ENCODE measurements around the gene NUDT6. TPM values are rescaled to one million over a fixed set of nuclear protein-coding genes. Genes with fewer than 3 reads are reported as not detected.
"Not testable (repeated sequence)": the region's sequence is repeated elsewhere in the genome, so short reads cannot be mapped to it uniquely, and the experiment has no call there.

Gene NUDT6
- total RNA-seq, 1 donor from 2014 or later, result 9.3 TPM

DNA sequence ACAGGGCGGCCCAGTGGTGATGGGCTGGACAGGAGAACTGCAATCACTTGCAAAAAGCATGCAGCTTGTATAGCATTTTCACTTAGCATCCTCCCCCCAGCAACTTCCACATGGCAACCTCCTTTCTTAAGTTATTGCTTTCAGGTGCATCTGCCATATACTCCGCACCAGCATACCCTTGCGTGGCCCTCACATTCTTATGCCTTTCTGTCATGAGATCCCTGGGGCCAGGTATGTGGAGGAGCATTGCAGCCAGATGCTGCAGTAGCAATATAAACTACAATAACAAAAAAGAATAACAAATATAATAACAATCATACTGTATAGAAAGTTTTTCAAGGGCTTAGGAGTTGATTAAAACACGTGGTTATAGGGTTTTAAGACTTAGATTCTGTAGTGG, 26.3 kb upstream of the NUDT6 start:
- H3K36me3 Mint-ChIP-seq, result peaks cover 51% of the 10 kb centered on the region
- no peak overlapping the region for H3K27ac Mint-ChIP-seq
- H3K4me1 Mint-ChIP-seq, result no peaks in the 10 kb centered on the region
- DNase-seq (ENCODE audit: low spot score in 2 of 2, unreplicated experiment in 2 of 2), result no peak
- H3K27me3 Mint-ChIP-seq (ENCODE audit: low read depth), result no peaks in the 10 kb centered on the region
- H3K4me3 Mint-ChIP-seq, result no peak overlapping the region
- TF ChIP-seq, protein P1, sequence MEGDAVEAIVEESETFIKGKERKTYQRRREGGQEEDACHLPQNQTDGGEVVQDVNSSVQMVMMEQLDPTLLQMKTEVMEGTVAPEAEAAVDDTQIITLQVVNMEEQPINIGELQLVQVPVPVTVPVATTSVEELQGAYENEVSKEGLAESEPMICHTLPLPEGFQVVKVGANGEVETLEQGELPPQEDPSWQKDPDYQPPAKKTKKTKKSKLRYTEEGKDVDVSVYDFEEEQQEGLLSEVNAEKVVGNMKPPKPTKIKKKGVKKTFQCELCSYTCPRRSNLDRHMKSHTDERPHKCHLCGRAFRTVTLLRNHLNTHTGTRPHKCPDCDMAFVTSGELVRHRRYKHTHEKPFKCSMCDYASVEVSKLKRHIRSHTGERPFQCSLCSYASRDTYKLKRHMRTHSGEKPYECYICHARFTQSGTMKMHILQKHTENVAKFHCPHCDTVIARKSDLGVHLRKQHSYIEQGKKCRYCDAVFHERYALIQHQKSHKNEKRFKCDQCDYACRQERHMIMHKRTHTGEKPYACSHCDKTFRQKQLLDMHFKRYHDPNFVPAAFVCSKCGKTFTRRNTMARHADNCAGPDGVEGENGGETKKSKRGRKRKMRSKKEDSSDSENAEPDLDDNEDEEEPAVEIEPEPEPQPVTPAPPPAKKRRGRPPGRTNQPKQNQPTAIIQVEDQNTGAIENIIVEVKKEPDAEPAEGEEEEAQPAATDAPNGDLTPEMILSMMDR (IDR thresholded peaks at IDR 0.05; ENCODE audit: unreplicated experiment), result no peak
- peaks cover 12% of the 10 kb centered on the region for H3K9me3 Mint-ChIP-seq

DNA sequence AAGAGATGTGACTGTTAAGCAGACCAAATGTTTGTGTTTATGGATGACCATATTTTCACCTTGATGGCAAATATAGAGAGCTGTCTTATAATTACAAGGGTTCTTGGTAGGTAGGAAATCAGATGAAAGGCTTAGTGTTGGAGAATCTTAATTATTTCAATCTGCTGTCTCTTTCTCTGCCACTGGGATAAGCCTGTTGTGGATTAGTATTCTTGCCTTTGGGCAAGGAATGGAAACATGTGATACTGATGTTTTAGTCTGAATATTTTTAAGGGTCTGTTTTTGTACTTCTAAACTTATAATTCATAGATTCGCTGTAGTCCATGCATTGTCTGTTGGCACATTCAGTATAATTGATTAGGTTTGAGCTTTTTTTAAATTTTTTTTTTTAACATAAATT, 23.7 kb upstream of the NUDT6 start:
- DNase-seq (ENCODE audit: low spot score in 2 of 2, unreplicated experiment in 2 of 2), result no peak
- Mint-ChIP-seq H3K9me3 (peaks cover 16% of the 10 kb centered on the region), H3K4me1 (no peaks in the 10 kb centered on the region), H3K4me3 (no peak overlapping the region), H3K27me3 (ENCODE audit: low read depth) (no peaks in the 10 kb centered on the region), H3K27ac (no peak overlapping the region), H3K36me3 (peaks cover 49% of the 10 kb centered on the region)
- TF ChIP-seq, protein P1 (IDR thresholded peaks at IDR 0.05; ENCODE audit: unreplicated experiment), result no peak

DNA sequence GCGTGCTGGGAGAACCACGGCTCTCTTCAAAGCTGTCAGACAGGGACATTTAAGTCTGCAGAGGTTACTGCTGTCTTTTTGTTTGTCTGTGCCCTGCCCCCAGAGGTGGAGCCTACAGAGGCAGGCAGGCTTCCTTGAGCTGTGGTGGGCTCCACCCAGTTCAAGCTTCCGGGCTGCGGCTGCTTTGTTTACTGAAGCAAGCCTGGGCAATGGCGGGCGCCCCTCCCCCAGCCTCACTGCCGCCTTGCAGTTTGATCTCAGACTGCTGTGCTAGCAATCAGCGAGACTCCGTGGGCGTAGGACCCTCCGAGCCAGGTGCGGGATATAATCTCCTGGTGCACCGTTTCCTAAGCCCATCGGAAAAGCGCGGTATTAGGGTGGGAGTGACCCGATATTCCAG, 22.7 kb upstream of the NUDT6 start:
- not testable (repeated sequence) for H3K27me3 Mint-ChIP-seq (ENCODE audit: low read depth); H3K4me3 Mint-ChIP-seq; H3K4me1 Mint-ChIP-seq; DNase-seq (ENCODE audit: low spot score in 2 of 2, unreplicated experiment in 2 of 2); H3K27ac Mint-ChIP-seq
- H3K36me3 Mint-ChIP-seq, result peaks cover 45% of the 10 kb centered on the region
- peaks cover 16% of the 10 kb centered on the region for H3K9me3 Mint-ChIP-seq

DNA sequence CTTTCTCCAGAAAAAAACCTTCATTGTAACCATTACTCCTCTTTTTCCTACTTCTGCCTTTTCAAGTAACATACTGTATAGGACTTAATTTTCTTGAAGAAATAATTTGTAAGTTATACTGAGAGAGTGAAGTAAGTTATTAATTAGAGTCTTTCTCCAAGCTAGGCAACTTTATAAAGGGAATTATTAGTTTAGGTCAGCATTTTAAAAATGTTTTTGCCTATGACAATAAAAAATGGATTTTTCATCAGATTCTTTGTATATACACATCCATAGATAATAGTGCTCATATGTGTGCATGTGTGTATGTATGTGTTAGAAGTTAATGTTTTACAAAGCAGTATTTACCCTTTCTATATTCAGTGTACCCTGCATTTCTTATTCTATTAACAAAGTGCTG, 10.4 kb upstream of the NUDT6 start:
- no peak for DNase-seq (ENCODE audit: low spot score in 2 of 2, unreplicated experiment in 2 of 2)
- Mint-ChIP-seq H3K27ac (no peak overlapping the region), H3K4me1 (no peaks in the 10 kb centered on the region), H3K4me3 (no peak overlapping the region), H3K9me3 (no peaks in the 10 kb centered on the region), H3K27me3 (ENCODE audit: low read depth) (no peaks in the 10 kb centered on the region), H3K36me3 (peaks cover 15% of the 10 kb centered on the region)
- TF ChIP-seq, protein P1 (IDR thresholded peaks at IDR 0.05; ENCODE audit: unreplicated experiment), result no peak

DNA sequence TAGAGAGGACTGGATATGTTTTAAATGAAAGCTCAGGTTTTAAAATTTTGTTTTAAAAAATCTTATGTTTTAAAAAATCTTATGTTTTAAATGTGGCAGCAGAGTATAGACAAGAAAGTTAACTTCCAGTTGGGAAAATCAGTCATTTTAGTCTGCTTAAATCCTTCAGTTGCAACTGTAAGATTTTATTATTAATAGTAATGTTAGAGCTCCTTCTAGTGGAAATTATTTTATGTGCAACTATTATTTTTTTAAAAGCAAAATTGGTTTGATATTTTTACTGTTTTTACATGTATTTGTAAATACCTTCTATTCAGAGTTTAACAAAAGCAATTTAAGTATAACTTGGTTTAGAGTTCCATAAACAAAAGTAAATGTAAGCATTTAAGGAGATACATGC, 8.5 kb upstream of the NUDT6 start:
- Mint-ChIP-seq H3K4me3 (no peak overlapping the region), H3K27ac (no peak overlapping the region), H3K4me1 (no peaks in the 10 kb centered on the region), H3K36me3 (peaks cover 10% of the 10 kb centered on the region), H3K9me3 (no peaks in the 10 kb centered on the region), H3K27me3 (ENCODE audit: low read depth) (no peaks in the 10 kb centered on the region)
- TF ChIP-seq, protein P1 (IDR thresholded peaks at IDR 0.05; ENCODE audit: unreplicated experiment), result peak; percentile 76
- DNase-seq (ENCODE audit: low spot score in 2 of 2, unreplicated experiment in 2 of 2), result no peak

DNA sequence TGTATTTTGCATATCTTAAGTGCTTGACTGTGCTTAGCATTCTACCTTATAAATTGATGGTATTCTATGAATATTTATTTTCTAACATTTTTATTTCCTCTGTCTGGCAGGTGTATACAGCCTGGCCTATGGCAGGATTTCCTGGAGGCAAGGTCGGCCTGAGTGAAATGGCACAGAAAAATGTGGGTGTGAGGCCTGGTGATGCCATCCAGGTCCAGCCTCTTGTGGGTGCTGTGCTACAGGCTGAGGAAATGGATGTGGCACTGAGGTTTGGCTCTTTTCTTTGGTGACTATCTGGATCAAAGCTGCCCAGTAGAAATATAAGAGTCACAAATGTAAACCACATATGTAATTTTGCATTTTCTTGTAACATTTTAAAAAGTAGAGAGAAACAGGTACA, 6.5 kb upstream of the NUDT6 start:
- peaks cover 1% of the 10 kb centered on the region for H3K36me3 Mint-ChIP-seq
- TF ChIP-seq, protein P1 (IDR thresholded peaks at IDR 0.05; ENCODE audit: unreplicated experiment), result no peak
- no peaks in the 10 kb centered on the region for H3K9me3 Mint-ChIP-seq
- H3K4me3 Mint-ChIP-seq, result no peak overlapping the region
- H3K4me1 Mint-ChIP-seq, result no peaks in the 10 kb centered on the region
- H3K27ac Mint-ChIP-seq, result no peak overlapping the region
- no peaks in the 10 kb centered on the region for H3K27me3 Mint-ChIP-seq (ENCODE audit: low read depth)
- DNase-seq (ENCODE audit: low spot score in 2 of 2, unreplicated experiment in 2 of 2), result no peak

Data from mesothelial cell of epicardium (in vitro differentiated cells).